GM10248 (cell line): ENCODE measurements around the gene VANGL1.

Source experiments
- CTCF ChIA-PET: fragments of 300-600 bp; sonication (Branson Sonifier 250); formaldehyde crosslinking; extraction: SDS; loops from one replicate; lab custom pipeline; 2021; ENCODE audit warnings: antibody characterized with exemption; lab: Yijun Ruan, JAX
- POLR2A ChIA-PET: fragments of 350-650 bp; sonication (Branson Sonifier 250); formaldehyde crosslinking; extraction: SDS; loops from one replicate; lab custom pipeline; 2020; ENCODE audit warnings: antibody characterized with exemption; lab: Yijun Ruan, JAX
- DNase-seq: peaks from one replicate; pipeline ENCODE4 v3.0.0; 2012; ENCODE audit errors: extremely low spot score
- TF ChIP-seq, protein P1 (sequence below): IDR thresholded peaks from 2 replicates; pipeline ENCODE4 v1.5.1; 2012; ENCODE audit warnings: mild to moderate bottlenecking, low read depth; ENCODE audit errors: extremely low read depth, missing control alignments, control extremely low read depth

The VANGL1 gene

DNA sequence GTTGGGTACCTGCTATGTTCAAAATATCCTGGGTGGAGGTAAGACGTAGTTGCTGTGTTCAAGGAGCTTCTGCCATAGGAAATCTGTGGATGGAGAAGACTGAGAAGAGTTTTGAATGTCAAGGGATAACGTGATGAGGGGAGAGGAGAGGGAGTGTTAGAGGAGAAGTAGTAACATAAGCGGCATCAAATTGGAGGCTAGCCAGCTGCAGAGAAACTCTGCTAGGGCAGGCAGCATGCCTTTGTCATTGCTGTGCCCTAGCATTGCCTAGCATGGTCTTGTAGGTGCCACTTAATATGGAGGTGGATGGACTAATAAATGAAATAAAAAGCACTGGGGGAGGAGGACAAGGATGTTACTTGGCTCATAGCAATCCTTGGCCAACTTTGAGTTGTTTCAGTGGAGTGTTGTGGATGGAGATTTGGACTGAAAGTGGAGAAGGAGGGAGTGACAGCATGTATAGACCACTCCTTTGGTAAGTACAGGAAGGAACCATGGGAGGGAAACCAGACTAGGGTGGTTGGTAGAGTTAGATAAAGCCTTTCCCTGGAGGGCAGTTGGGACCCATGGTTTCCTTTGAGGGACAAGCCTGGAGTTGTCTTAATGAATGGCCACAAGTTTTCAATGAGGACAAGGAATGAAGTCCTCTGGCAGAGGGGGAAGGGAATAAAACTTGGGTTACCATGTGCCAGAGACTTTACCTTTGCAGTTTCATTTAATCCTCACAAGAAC, 6.3 kb downstream of the VANGL1 start:
- TF ChIP-seq, protein P1, sequence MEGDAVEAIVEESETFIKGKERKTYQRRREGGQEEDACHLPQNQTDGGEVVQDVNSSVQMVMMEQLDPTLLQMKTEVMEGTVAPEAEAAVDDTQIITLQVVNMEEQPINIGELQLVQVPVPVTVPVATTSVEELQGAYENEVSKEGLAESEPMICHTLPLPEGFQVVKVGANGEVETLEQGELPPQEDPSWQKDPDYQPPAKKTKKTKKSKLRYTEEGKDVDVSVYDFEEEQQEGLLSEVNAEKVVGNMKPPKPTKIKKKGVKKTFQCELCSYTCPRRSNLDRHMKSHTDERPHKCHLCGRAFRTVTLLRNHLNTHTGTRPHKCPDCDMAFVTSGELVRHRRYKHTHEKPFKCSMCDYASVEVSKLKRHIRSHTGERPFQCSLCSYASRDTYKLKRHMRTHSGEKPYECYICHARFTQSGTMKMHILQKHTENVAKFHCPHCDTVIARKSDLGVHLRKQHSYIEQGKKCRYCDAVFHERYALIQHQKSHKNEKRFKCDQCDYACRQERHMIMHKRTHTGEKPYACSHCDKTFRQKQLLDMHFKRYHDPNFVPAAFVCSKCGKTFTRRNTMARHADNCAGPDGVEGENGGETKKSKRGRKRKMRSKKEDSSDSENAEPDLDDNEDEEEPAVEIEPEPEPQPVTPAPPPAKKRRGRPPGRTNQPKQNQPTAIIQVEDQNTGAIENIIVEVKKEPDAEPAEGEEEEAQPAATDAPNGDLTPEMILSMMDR: no peak
- no peak for DNase-seq
- POLR2A ChIA-PET: no interaction called here
- CTCF ChIA-PET: interaction anchor here (1.0 to 2.5 kb wide), 3 partner anchors 11 to 59 kb away, joined by 3 to 14 read pairs (median 6); no protein-coding TSS in a partner anchor

DNA sequence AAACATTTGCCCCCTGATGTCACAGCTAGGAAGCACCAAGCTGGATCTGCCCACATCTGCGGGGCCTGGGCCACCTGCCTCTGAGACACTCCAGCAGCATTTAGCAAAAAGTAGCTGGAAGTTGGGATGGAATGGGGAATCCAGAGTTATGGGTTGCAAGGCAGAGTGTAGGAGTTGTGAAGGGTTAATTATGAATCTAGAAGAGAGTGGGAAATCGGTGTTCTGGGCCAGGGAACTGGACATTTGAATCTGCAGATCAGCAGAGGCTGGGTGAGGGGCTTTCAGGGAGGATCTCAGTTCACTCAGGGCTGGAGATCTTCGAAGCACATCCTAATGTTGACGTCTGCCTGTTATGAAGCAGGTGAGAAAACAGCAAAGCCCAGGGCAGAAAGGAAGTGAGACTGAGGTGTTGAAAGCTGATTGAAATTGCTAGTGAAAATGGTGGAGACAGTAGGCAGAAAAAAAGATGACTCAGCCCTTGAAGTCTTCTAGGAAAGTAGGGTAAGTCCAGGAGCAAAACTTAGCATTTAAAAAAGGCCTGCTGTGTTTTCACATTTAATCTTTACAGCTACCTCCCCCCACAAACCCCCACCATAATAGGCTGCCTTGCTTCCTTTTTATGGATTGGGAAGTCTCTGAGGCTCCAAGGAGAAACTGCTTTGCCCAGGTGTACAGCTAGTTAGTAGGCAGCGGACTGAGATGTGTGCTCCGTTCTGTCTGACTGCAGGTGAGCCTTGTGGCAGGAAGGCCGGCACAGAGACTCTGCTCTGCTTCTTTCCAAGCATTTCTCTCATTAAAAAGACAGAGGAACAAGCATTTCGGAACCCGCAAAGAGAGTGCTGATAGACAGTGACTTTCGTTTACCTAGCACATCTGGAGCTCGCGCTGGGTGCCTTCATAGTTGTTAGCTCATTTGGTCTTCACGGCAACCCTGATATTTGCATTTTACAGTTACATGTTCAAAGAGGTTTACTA, 7.2 kb downstream of the VANGL1 start:
- ChIA-PET POLR2A (no interaction called here), CTCF (interaction anchor here (1.5 to 2.5 kb wide), 3 partner anchors 8 to 58 kb away, joined by 5 to 14 read pairs (median 5); no protein-coding TSS in a partner anchor)
- peak; percentile 74 for DNase-seq
- TF ChIP-seq, protein P1: no peak

DNA sequence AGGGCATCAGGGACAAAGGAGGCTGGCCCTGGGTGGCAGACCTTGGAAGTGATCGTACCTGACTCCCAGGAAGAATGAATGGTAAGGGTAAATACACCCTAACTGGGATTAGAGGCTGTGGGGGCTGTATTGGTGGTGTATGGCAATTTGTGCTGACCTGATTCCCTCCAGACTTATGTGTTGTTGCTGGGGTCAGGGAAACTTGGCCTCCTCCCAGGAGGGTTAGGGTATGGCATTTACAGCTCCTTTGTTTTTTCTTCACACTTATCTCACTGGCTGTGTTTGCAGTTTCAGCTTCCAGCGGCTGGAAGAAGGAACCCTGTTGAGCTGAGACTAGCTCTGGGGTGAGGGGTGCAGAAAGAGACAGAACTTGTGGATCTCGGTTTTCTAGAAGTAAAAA, 8.2 kb downstream of the VANGL1 start:
- TF ChIP-seq, protein P1: no peak
- no peak for DNase-seq
- ChIA-PET CTCF (interaction anchor here (1.5 to 2.5 kb wide), 3 partner anchors 9 to 57 kb away, joined by 5 to 14 read pairs (median 5); no protein-coding TSS in a partner anchor), POLR2A (no interaction called here)

DNA sequence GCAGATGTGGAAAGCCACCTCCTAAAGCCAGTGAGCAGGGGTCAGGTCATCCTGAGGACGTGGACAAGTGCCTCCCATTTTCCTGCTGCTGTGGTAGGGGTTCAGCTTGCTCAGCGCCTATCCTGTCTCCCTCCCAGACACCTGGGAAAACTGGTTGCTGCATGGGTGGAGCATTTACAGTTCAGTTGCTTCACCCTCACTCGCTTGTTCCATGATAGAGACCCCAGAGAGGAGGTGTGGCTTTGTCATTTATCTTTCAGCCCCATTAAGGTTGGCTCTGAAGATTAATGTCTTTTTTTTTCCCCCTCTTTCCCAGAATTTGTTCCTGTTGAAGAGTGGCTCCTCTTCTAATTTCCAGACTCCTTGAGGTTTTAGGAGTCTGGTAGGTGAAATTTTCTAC, 9.2 kb downstream of the VANGL1 start:
- TF ChIP-seq, protein P1: no peak
- CTCF ChIA-PET: no interaction called here
- no peak for DNase-seq
- POLR2A ChIA-PET: no interaction called here

DNA sequence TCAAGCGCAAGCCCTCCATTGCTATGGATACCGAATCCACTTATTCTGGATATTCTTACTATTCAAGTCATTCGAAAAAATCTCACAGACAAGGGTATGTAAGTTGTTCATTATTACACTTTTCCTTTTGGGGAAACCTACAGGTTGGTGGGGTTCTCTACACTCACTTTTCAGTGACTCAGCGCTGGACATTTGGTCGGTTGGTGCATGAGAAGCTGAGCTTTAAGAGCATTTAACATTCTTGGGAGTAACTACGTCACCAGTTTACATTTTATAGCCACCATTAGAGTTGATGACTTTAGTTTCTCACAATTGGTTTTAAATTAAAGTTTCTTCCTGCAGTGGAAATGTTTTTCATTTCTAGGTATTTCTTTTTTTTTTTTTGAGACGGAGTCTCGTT, 9.6 kb downstream of the VANGL1 start:
- TF ChIP-seq, protein P1: no peak
- DNase-seq: no peak
- ChIA-PET CTCF (no interaction called here), POLR2A (no interaction called here)

DNA sequence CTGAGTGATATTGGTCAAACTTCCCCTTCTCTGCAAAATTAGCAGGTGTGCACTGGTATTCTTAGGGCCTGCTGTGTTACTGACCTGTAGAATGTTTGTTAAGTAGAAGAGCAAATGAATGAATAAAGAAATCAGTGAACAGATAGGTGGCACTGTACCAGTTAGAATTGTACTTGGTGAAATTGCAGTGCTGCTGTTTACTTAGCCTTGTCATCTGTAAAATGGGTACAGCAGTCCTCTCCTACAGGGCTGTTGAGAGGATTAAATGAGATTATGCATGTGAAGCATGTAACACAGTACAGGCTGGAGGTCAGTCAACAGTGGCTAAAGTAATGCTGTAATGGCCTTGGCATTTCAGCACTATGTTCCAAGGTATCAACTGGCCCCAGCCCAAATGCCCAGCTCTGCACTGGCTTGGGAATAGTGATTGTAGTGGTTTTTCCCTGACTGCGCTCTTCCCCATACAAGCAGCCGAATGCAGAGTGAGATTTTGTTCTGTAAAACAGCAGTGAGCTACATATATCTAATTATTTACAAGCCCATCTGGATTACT, 10.5 kb downstream of the VANGL1 start:
- ChIA-PET CTCF (interaction anchor here (1.0 to 2.4 kb wide), 3 partner anchors 11 to 28 kb away, joined by 3 to 8 read pairs (median 3); no protein-coding TSS in a partner anchor), POLR2A (no interaction called here)
- TF ChIP-seq, protein P1: no peak
- no peak for DNase-seq
